Brain microvascular endothelial cell (primary cell): ENCODE data around the gene INSIG2.

Experiments used
- DNase-seq: peaks from one replicate; pipeline ENCODE4 v3.0.0-alpha.2; 2020
- H3K27ac ChIP-seq: fragments of 250-450 bp; sonication (Bioruptor Pico); 2 replicates; pipeline ENCODE4 v1.5.1; 2020; ENCODE audit warnings: mild to moderate bottlenecking, moderate library complexity
- H3K27me3 ChIP-seq: fragments of 250-450 bp; sonication (Bioruptor Pico); replicated peaks from 2 replicates; pipeline ENCODE4 v1.5.1; 2020; ENCODE audit warnings: mild to moderate bottlenecking
- H3K36me3 ChIP-seq: fragments of 250-450 bp; sonication (Bioruptor Pico); replicated peaks from 2 replicates; pipeline ENCODE4 v1.5.1; 2020; ENCODE audit warnings: mild to moderate bottlenecking
- H3K4me3 ChIP-seq: 2 replicates; pipeline ENCODE4 v1.5.1; 2011; ENCODE audit warnings: low read depth, mild to moderate bottlenecking, control low read depth, low read length, moderate library complexity
- in situ Hi-C: cut with HindIII; loops from 2 replicates; pipeline ENCODE4 v1.10.0; 2017; ENCODE audit warnings: low sequenced_read_pairs, low pct_ligation_motif_present
- TF ChIP-seq, protein P1 (sequence below): IDR thresholded peaks from 2 replicates; pipeline ENCODE4 v1.5.1; 2011; ENCODE audit warnings: low read depth, mild to moderate bottlenecking, moderate library complexity, low read length, control low read depth, inconsistent platforms; ENCODE audit errors: missing control alignments

INSIG2 gene

DNA sequence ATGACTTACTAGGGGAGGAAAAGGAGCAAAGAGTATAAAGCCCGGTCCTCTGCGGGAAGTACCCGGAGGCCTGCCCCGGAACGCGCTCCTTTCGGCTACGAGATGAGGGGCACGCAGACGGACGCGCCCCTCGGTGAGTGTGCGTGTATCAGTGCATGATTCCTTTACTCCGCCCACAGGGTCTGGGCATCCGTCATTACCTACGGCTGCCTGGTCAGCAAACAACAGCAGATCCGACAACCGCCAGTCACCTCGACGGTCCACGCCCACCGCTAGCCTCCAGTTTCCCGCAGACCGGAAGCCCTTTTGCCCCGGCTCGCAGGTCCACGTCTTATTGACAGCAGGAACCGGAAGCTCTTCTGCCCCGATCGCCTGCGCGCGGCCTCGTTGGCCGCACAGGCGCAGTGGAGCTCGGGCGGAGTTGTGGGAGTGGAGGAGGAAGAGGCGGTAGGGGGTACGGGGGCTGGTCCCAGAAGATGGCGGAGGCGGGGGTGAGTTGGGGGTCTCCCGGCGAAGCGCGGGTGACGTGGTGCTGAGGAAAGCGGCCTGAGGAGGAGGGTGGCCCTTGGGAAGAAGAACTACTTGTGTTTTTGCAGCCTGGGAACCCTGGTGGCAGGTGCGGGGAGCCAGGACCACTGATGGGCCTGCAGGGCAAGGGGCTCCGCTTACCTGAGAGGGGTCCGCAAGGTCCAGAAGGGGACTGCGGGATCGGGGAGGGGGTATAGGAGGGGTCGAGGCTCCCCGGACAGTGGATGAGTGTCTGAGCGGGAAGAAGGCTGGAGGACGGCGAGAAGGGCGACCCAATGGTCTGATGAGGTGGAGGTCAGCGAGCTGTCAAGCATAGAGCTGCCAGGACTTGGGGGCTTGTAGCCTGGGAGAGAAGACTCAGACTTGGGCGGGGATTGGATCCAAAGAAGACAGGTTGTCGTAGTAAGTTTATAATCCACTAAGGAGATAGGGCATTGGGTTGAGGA, at the start of gene INSIG2:
Gene INSIG2, plus strand, starts transcription at position 421 of the 974 bp plus-strand sequence. CDS start 8,086 bp downstream, outside the sequence.
- DNase-seq, result peak; percentile 96
- Histone ChIP-seq H3K36me3 (no peaks in the 10 kb centered on the region), H3K27ac (peak within 1 kb of the TSS; percentile 33), H3K27me3 (no peaks in the 10 kb centered on the region), H3K4me3 (peak within 1 kb of the TSS; percentile 87)
- TF ChIP-seq, protein P1, sequence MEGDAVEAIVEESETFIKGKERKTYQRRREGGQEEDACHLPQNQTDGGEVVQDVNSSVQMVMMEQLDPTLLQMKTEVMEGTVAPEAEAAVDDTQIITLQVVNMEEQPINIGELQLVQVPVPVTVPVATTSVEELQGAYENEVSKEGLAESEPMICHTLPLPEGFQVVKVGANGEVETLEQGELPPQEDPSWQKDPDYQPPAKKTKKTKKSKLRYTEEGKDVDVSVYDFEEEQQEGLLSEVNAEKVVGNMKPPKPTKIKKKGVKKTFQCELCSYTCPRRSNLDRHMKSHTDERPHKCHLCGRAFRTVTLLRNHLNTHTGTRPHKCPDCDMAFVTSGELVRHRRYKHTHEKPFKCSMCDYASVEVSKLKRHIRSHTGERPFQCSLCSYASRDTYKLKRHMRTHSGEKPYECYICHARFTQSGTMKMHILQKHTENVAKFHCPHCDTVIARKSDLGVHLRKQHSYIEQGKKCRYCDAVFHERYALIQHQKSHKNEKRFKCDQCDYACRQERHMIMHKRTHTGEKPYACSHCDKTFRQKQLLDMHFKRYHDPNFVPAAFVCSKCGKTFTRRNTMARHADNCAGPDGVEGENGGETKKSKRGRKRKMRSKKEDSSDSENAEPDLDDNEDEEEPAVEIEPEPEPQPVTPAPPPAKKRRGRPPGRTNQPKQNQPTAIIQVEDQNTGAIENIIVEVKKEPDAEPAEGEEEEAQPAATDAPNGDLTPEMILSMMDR, result peak; percentile 35
- in situ Hi-C loops, result no loop called here

DNA sequence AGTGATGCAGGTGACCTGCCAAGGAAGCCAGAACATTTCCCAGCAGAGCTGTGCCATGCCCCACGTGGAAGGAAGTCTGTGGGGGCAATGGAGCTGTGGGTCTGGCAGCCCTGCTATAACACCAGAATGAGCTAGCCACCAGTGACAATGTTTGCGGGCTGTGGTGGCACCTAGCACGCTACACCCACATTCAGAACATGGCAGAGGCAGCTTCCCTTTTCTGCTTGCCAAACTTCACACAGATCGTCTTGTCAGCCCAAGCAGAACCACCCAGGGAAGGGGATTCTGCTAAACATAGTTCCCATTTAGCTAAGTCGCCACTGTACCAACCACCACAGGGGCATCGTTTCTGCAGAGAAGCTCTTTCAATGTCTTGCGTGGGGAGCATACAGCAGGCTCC, 47.4 kb upstream of the INSIG2 start:
- H3K4me3 ChIP-seq, result no peak overlapping the region
- no peak overlapping the region for H3K27ac ChIP-seq
- no peaks in the 10 kb centered on the region for H3K36me3 ChIP-seq
- in situ Hi-C loops, result no loop called here
- DNase-seq, result no peak
- TF ChIP-seq, protein P1, result no peak
- H3K27me3 ChIP-seq, result no peaks in the 10 kb centered on the region

DNA sequence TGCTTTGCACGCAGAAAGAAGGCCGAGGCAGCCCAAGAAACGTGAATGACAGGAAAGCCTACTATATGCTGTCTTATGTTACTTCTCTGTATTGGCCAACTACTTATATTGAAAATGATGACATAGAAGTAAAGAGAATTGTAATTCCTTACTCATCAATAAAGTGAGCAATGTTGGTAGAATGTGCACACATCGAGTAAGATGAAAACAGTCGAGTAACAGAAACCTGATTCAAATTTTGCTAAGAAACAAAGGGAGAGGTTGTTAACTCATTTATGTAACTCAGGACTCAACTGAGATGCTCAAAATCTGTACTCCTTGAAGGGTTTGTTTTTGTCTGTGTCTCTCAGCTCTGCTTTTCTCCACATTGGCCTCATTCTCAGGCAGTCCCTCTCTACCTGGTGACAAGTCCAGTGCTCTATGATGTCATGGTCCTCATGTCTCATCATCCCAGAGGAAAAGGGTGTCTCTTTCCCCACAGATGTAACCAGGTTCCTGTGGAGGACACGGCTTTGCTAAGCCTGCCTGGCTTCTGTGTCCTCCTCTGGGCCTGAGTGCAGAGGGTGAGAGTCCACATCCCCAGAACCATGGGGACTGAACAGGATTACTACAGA, 44.1 kb upstream of the INSIG2 start:
- no peaks in the 10 kb centered on the region for H3K36me3 ChIP-seq
- no peak for DNase-seq
- TF ChIP-seq, protein P1, result no peak
- no peak overlapping the region for H3K27ac ChIP-seq
- H3K27me3 ChIP-seq, result no peaks in the 10 kb centered on the region
- in situ Hi-C loops, result no loop called here
- H3K4me3 ChIP-seq, result no peak overlapping the region

DNA sequence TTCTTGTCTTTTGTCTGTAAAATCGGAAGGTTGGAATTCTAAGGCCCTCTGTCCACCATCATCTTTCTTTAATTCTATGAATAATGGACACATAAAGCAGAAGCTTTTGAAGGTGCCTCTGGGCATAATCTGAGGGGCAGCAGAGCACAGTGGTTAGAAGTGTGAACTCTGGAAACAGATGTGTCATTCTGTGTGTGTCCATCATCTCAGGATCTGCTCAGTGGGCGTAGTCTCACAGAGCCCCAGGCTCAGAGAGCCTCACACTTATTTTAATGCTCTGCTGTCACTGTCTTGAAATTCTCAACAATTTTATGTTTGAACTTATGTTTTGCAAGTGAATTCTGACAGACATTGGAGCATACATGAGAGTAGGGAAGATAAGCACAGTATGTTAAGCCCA, 43.4 kb upstream of the INSIG2 start:
- H3K36me3 ChIP-seq, result no peaks in the 10 kb centered on the region
- no peak for DNase-seq
- H3K27ac ChIP-seq, result no peak overlapping the region
- TF ChIP-seq, protein P1, result no peak
- in situ Hi-C loops, result no loop called here
- H3K27me3 ChIP-seq, result no peaks in the 10 kb centered on the region
- no peak overlapping the region for H3K4me3 ChIP-seq

DNA sequence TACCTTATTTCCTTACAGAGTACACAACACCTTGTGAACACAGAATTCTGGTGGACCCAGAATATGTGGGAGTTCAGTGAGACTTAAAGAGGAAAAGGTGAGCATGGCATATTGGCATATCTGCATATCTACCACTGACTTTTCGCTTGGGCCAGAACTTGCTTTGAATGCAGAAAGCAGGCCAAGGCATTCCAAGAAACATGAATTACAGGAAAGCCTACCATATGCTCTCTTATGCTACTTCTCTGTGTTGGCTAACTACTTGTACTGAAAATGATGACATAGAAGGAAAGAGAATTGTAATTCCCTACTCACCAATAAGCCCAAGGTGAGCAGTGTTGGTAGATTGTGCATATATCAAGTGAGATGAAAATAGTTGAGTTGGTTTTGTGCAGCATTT, 43.0 kb upstream of the INSIG2 start:
- no peak overlapping the region for H3K27ac ChIP-seq
- H3K27me3 ChIP-seq, result no peaks in the 10 kb centered on the region
- no peaks in the 10 kb centered on the region for H3K36me3 ChIP-seq
- TF ChIP-seq, protein P1, result no peak
- DNase-seq, result no peak
- in situ Hi-C loops, result no loop called here
- no peak overlapping the region for H3K4me3 ChIP-seq
